ENCODE data around the gene EPPIN.

- TF ChIP-seq CTCF (conservative IDR thresholded peaks at IDR 0.05) (peak; percentile 97), ZFX (IDR thresholded peaks at IDR 0.05) (no peak)
These were observed 45.5 kb upstream of the EPPIN start for GRCh38 chr20:45592574-45593189.

Data from C4-2B (cell line).